ENCODE results near the gene AUTS2. TPM values are rescaled to one million over a fixed set of nuclear protein-coding genes. Genes with fewer than 3 reads are reported as not detected.

The AUTS2 gene
- total and polyA plus RNA-seq, 10 donors: 6.1 to 54.8 (median 29.1) TPM

DNA sequence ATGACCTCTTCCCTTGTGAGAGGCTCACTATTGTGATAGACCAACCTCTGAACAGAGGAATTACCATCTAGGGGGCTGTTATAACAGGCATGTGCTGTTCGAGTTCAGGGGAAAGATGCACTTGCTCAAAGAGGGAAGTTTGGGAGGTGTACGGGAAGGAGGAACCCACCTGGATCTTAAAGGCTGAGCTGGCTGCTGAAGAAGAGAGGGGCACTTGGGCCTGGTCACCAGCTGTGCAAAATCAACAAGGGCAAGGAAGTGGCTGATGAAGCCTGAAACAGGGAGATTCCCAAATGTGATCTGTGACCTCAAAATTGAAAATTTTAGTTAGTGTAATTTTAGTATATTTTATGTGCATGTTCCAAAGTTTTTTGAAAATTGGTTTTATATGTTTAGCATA is 407.2 kb downstream of the AUTS2 start:
- Histone ChIP-seq H3K4me3 (no peak overlapping the region), H3K36me3 (no peaks in the 10 kb centered on the region), H3K27me3 (replicated peaks in 1 of 7) (no peaks in the 10 kb centered on the region), H3K27ac (no peak overlapping the region), H3K4me1 (peaks cover 5 to 28% (median 14%) of the 10 kb centered on the region in 6 donors), H3K9me3 (no peaks in the 10 kb centered on the region)
- intact Hi-C loops (cut with DNase I; ENCODE audit: low total_unique reads): no loop called here
- no peak for DNase-seq
- WGBS, 5 donors: 41 to 62% (median 45%) methylated on average over 2 of the region's 2 CpGs
- TF ChIP-seq, protein P1, sequence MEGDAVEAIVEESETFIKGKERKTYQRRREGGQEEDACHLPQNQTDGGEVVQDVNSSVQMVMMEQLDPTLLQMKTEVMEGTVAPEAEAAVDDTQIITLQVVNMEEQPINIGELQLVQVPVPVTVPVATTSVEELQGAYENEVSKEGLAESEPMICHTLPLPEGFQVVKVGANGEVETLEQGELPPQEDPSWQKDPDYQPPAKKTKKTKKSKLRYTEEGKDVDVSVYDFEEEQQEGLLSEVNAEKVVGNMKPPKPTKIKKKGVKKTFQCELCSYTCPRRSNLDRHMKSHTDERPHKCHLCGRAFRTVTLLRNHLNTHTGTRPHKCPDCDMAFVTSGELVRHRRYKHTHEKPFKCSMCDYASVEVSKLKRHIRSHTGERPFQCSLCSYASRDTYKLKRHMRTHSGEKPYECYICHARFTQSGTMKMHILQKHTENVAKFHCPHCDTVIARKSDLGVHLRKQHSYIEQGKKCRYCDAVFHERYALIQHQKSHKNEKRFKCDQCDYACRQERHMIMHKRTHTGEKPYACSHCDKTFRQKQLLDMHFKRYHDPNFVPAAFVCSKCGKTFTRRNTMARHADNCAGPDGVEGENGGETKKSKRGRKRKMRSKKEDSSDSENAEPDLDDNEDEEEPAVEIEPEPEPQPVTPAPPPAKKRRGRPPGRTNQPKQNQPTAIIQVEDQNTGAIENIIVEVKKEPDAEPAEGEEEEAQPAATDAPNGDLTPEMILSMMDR (IDR thresholded peaks at IDR 0.05 in 8 of 11, conservative IDR thresholded peaks at IDR 0.05 in 3 of 11): no peak
- TF ChIP-seq POLR2A (IDR thresholded peaks at IDR 0.05): no peak
- no peak for TF ChIP-seq POLR2AphosphoS5 (IDR thresholded peaks at IDR 0.05)

DNA sequence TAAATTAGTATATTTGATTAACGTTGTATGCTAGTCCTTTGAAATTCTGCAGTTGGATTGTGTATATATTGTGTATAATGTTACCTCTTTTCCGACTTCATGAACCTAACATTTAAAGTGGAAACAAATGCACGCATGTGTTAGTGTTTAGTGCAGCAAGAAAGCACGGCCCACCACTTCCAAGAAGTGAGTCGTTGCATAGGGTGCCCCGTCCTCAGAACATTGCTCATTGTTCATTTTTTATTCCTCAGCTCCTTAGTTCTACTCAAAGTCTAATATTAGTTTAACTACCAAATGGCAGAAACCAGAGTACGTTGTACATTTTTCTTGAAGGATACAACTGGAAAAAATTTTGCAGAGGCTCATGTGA is 407.6 kb downstream of the AUTS2 start:
- Histone ChIP-seq H3K27ac (no peak overlapping the region), H3K27me3 (replicated peaks in 1 of 7) (no peaks in the 10 kb centered on the region), H3K4me1 (peaks cover 5 to 26% (median 14%) of the 10 kb centered on the region in 6 donors), H3K4me3 (no peak overlapping the region), H3K36me3 (no peaks in the 10 kb centered on the region), H3K9me3 (no peaks in the 10 kb centered on the region)
- intact Hi-C loops (cut with DNase I; ENCODE audit: low total_unique reads): no loop called here
- DNase-seq: no peak
- TF ChIP-seq, protein P1 (IDR thresholded peaks at IDR 0.05 in 8 of 11, conservative IDR thresholded peaks at IDR 0.05 in 3 of 11): no peak
- no peak for TF ChIP-seq POLR2AphosphoS5 (IDR thresholded peaks at IDR 0.05)
- TF ChIP-seq POLR2A (IDR thresholded peaks at IDR 0.05): no peak
- WGBS, 5 donors: 37 to 58% (median 46%) methylated on average over 7 of the region's 7 CpGs

DNA sequence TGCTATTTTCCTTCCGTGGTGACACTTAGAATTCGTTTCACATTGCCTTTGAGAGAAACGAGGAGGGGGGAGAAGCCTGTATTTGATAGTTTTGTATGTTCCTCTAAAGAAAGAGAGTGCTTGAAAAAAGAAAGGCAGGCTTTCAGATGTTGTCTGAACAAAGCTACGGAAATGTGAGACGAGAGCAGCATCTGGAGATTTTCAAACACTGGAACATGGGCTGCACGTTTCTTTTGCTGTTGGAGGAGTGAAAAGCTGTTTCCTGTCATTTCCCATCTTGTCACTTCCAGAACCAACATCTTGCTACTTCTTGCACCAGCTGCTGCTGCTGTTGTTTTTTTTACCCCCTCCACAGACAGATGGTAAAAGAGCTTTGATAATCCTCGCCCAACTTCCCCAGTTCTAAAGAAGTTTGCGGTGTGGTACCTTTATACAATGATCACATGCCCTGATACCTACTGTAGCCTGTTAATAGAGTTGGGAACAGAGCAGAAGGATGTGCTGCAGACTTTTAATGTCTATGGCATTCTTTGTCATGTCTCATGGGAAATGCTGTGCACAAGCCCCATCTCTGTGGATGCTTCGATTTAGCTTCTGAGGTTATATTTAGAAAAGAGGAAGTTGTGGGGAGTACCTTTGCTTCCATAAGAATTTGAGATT is 408.1 kb downstream of the AUTS2 start:
- intact Hi-C loops (cut with DNase I; ENCODE audit: low total_unique reads): no loop called here
- H3K4me3 ChIP-seq: no peak overlapping the region
- H3K9me3 ChIP-seq: no peaks in the 10 kb centered on the region
- 12 to 20% (median 14%) methylated on average over 9 of the region's 9 CpGs for WGBS, 5 donors
- no peaks in the 10 kb centered on the region for H3K27me3 ChIP-seq (replicated peaks in 1 of 7)
- H3K36me3 ChIP-seq: no peaks in the 10 kb centered on the region
- DNase-seq: no peak
- no peak overlapping the region for H3K27ac ChIP-seq
- TF ChIP-seq POLR2AphosphoS5 (IDR thresholded peaks at IDR 0.05) (no peak), POLR2A (IDR thresholded peaks at IDR 0.05) (no peak)
- TF ChIP-seq, protein P1 (IDR thresholded peaks at IDR 0.05 in 8 of 11, conservative IDR thresholded peaks at IDR 0.05 in 3 of 11): no peak
- H3K4me1 ChIP-seq: peaks cover 5 to 23% (median 14%) of the 10 kb centered on the region in 6 donors

DNA sequence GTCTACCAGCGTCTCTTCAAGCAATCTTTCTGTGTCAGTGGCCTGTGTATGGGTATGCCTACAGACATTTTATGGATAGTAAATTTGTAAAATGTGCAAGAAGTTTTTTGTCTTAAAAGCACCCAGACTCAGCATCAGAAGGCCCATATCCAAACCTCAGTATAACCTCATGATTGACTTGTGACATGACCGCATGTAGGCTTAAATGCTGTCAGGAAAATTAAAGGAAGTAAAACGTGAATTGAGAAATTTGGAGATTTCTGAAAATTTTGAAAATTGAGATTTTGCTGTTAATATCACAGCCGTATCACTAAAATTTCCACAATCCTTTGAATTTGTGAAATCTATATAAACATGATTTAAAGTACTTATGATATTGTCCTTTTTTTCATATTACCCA is 410.2 kb downstream of the AUTS2 start:
- no peak overlapping the region for H3K4me3 ChIP-seq
- H3K9me3 ChIP-seq: no peaks in the 10 kb centered on the region
- DNase-seq: no peak
- intact Hi-C loops (cut with DNase I; ENCODE audit: low total_unique reads): no loop called here
- H3K4me1 ChIP-seq: peaks cover 5 to 23% (median 14%) of the 10 kb centered on the region in 6 donors
- no peaks in the 10 kb centered on the region for H3K27me3 ChIP-seq (replicated peaks in 1 of 7)
- 77 to 91% (median 88%) methylated on average over 4 of the region's 4 CpGs for WGBS, 5 donors
- no peak overlapping the region for H3K27ac ChIP-seq
- TF ChIP-seq POLR2AphosphoS5 (IDR thresholded peaks at IDR 0.05) (no peak), POLR2A (IDR thresholded peaks at IDR 0.05) (no peak)
- TF ChIP-seq, protein P1 (IDR thresholded peaks at IDR 0.05 in 8 of 11, conservative IDR thresholded peaks at IDR 0.05 in 3 of 11): no peak
- no peaks in the 10 kb centered on the region for H3K36me3 ChIP-seq

All from spleen (tissue), 11 donors.